GM18858 (cell line): ENCODE measurements around the gene RRP7A.
"Not testable (repeated sequence)": the region's sequence is repeated elsewhere in the genome, so short reads cannot be mapped to it uniquely, and the experiment has no call there.

Experiments
- ATAC-seq: cut with Tn5 transposase; IDR thresholded peaks from one replicate; pipeline ENCODE4 v1.9.1; 2021; ENCODE audit not compliant: unreplicated experiment

The RRP7A gene

DNA sequence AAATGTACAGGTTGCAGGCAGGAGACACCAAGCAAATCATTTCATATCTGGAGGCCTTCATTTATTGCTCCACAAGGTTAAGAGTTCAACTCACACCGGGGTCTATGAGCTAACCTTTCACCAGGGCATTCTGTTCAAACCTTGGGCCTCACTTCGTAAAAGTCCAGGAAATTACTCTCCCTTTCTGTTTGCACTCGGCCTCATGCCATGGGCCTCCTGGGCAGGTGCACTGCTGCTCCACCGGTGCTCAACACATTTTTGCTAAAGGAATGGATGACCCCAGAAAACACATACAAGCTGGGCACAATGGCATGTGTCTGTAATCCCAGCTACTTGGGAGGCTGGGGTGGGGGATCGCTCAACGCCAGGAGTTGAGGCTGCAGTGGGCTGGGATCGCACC is 16.6 kb upstream of the RRP7A start:
- ATAC-seq = no peak

DNA sequence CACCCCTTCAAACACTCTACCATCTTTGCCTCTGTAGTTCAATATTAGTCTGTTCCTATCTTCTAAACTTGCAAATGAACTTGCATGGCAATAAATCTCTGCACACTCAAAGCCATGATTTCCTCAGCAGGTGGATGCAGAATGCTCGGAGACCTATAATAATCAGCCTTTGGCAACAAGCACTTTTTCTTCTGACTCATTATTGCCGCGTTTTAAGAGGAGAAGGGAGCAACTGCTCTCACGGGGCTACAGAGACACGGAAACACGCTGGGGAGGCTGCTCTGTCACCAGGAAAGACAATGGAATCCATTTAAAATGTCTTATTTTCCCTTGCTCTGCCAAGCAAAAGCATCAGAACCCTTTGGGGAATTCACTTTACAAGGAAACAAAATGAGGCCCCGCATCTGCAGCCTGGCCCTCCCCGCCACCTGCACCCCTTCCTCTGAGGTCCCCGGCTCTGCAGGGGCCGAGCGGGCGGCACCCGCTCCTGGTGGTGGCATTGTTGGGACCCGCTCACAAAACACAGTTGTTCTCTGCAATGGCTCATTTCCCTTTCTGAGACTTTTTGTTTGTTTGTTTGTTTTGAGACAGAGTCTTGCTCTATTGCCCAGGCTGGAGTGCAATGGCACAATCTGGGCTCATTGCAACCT is 15.6 kb upstream of the RRP7A start:
- ATAC-seq = not testable (repeated sequence)

DNA sequence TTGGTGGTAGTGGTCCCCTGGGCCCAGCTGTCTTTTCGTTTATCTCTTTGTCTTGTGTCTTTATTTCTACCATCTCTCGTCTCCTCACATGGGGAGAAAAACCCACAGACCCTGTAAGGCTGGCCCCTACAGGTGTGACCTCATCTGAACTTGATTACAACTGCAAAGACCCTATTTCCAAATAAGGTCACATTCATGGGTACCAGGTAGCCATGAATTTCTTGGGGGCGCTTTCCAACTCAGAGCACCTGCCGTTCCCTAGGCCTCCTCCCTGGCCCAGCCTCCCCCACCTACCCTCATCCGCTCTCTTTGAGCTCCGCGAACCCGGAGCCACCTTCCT is 14.0 kb upstream of the RRP7A start:
- no peak for ATAC-seq

DNA sequence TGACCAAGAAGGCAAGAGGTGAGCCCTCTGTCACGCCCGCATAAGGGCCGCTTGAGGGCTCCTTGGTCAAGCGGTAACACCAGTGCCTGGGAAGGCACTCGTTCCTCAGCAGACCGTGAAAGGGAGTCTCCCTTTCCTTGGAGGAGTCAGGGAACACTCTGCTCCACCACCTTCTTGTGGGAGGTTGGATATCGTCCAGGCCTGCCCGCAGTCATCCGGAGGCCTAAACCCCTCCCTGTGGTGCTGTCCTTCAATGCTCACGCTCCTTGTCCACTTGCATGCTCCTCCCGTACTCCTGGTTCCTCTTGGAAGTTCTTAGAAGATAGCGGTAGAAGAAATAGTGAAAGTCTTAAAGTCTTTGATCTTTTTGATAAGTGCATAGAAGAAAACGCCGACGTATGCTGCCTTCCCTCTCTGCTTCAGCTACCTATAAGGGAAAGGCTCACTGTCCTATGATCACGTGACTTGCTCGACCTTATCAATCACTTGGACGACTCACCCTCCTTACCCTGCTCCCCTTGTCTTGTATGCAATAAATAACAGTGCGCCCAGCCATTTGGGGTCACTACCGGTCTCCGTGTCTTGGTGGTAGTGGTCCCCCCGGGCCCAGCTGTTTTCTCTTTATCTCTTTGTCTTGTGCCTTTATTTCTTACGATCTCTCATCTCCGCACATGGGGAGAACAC is 11.9 kb upstream of the RRP7A start:
- not testable (repeated sequence) for ATAC-seq

DNA sequence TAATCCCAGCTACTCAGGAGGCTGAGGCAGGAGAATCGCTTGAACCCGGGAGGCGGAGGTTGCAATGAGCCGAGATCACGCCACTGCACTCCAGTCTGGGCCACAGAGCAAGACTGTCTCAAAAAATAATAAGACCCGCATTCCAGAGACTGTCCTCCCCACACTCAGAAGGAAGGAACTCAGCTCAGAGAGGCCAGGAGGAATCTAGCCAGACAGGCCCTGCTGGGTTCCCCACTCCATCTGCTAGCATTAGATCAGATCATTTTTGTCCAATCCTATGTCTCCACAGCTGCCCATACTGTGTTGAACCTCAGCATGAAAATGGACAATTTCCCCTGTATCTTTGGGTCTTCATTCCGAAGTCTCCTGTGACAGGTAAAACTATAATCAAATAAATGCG is 9.8 kb upstream of the RRP7A start:
- ATAC-seq = not testable (repeated sequence)

DNA sequence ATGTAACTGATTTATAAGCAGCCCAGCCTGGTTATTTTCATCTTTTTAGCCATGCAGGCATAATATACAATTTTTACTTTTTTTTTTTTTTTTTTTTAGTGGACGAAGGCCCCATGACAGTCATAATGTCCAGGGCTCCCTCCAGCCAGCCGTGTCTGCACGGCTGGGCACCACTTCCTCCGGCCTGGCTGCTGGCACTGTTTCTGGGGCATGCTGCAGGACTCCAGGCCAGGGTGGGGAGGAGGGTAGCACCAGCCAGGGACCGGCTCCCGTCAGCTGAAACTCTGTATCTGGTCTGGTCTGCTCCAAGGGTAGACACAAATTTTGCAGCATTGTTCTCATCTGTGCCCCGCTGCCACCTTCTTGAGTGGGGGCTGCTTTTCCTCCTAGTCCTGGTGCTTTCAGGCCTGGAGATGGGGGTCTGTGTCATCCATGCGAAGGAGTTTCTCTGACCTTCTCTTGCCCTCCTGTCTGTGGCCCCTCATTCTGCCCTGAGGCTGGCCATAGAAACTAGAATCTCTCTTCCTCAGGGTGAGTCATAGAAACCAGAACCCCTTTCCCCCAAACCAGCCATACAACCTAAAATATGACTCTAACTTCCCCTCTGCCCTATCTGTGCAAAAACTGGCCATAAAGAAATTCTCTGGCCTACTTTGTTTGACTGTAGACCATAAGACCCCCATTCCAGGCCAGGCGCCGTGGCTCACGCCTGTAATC is 9.2 kb upstream of the RRP7A start:
- ATAC-seq = no peak

DNA sequence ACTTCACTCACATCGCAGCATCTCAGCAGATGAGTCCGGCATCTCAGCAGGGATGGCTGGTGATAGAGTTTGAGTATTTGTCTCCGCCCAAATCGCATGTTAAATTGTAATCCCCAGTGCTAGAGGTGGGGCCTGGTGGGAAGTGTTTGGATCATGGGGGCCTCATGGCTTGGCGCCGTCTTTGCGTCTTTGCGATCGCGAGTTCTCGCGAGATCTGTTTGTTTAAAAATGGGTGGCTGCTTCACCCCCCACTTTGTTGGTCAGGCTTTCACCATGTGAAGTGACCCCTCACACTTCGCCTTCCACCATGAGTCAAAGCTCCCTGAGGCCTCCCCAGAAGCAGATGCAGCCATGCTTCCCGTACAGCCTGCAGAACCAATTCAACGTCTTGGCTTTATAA is 3.0 kb upstream of the RRP7A start:
- ATAC-seq = no peak

DNA sequence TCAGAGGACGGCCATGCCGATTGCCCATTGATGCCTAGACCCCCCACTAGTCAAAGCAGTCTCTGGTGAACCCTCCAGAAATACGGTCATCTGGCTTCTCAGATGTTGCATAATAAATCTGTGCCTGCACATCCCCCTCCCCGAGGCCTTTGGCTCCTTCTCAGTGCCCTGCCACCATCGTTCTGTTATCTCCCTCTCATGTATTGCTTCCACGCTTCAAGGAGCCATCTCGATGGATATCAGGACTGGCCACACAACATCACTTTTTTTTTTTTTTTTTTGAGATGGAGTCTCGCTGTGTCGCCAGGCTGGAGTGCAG is 1.6 kb upstream of the RRP7A start:
- no peak for ATAC-seq

DNA sequence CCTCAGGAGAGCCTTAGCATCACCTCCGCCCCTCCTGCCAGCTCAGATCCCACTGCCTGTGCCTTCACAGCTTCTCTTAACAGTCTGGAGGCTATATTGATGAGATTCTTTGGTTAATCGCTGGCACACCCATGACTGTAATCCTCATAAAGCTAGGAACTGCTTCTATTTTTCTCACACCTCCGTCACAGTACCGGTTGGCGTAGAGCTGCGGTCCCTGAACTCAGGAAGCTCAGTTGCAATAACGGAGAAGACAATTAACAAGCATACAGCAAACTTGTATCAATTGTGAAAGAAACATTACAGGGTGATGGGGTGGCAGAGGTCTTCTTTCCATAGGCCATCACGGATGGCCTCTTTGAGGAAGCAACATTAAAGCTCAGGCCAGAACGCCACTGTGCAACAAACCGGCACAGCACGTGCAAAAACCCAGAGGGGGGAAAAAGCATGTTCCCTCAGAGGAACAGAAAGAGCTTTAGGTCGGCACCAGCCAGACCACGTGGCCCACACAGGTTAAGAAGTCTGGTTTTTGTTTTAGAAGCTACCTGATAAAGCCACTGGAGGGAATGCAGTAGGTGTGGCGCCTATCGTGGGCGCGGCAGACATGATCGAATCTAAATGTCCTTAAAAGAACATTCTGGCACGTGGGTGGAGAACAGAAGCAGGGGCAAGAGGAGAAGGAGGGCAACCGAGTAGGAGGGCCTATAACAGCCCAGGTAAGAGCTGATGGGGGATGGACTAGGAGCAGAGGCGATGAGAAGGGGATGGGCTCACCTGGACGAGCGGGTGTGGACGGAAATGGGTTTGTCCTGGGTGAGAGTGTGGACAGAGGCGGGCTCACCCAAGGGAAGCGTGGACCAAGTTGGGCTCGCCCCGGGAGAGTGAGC is 715 bp downstream of the RRP7A start:
- ATAC-seq = peak; percentile 10

DNA sequence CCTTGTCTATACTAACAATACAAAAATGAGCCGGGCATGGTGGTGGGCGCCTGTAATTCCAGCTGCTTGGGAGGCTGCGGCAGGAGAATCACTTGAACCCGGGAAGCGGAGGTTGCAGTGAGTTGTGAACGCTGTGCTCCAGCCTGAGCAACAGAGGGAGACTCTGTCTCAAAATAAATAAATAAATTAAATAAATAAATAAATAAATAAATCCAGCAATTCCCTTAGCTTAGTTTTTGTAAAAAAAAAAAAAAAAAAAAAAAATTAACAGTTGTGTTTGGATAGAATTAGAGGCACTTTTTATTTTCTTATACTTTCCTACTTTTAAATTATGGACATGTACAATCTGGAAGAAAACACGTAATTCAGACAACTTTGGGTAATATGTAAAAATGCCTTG is 2.5 kb downstream of the RRP7A start:
- ATAC-seq = not testable (repeated sequence)

DNA sequence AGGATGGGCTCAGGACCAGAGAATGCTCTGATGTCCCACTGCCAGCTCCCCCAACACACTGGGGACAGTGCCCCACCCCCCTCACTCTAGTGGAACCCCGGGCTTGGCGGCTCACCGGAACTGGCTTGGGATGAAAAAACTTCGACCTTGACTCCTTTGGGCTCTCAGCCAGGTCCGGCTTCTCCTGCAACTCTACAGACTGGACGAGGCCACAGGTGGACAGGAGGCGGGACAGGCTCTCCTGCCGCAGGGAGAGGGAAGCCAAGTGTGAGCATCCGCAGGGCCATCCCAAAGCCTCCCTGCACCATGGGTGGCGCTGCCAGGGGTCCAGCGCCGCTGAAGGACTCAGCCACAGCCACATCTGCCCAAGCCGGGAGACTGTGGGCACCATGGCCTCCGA is 3.7 kb downstream of the RRP7A start:
- ATAC-seq = no peak

DNA sequence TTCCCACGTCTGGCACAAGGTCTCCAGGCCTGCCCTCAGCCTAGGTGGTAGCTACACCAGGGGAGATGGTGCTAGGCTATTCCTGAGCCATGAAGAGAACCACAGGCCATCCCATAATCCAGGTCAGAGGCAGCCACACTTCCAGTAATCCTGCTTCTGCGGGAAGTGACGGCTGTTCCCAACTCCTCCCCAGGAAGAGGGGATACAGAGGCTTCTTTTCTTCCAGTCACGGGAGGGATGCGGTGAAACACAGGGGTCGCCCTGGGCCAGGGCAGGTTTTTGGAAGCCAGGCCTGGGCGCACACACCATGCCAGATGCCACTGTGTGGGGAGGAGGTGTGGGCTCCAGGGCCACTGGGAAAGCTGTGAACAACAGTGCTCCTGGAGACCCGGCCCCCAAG is 4.3 kb downstream of the RRP7A start:
- not testable (repeated sequence) for ATAC-seq

DNA sequence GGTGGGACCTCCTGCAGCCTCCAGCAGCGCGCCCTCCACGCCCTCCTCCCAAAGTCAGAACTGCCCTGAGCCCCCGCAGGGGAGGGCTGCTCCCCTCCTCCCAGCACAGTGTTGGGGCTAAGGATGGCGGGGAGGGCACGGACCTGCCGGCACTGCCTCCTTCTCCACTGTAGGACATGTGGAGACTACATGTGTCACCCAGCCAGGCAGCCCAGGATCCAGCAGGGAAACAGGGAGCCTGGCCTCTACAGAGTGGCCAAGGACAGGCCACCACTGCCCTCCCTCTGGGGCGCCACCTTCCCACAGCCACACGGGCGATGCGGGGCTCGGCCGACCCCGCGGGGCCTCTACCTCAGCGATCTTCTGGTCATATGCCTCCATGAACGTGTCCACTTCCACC is 5.3 kb downstream of the RRP7A start:
- ATAC-seq = not testable (repeated sequence)

DNA sequence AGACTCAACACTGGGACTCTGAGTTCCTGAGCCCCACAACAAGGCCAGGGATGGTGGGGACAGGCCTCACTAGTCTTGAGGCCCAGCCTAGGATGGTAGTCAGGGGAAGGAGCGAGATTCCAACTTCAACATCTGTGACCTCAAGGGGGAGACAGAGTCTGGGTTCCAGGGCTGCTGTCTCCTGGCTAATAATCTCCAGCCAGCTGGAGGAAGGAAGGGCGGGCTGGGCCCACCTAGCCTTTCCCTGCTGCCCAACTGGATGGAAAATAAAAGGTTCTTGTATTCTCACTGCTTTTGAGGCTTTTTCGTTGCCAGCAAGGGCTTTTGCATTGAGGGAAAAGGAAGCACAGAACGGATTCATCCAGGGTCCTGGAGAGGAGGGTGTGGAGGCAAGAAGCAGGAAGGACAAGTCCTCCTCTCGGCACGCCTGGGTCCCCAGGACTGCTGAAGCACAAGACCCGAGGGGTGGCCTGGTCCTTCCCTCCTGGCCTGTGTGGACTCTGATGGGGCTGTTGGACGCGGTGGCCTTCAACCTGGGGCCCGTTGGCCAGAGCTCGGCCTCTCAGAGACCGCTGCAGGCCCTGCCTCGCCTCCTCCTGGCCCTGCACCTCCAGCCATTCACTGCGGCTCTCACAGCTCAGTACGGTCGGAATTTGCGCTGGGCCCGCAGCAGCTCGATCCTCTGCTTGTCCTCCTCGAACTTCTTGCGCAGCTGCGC is 7.2 kb downstream of the RRP7A start:
- not testable (repeated sequence) for ATAC-seq

DNA sequence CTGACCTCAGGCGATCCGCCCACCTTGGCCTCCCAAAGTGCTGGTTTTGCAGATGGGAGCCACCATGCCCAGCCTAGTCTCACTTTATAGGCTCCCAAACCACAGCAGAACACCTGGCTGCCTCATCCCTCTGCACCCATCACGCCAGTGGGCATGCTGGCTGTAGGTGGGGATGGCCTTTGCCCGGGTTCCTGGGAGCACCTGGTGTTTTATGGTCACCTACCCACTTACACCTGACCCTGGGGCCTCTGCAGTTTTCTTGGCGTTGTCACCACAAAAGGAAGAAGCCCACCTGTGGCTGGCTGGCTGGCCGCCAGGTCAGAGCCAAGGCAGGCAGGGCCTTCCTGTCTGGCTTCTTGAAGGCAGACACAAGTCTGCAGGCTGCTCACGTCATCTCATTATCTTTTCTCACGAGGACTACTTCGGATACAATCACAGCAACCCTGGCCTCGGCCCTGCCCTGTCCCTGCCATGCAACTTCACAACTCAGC is 8.2 kb downstream of the RRP7A start:
- ATAC-seq = no peak

DNA sequence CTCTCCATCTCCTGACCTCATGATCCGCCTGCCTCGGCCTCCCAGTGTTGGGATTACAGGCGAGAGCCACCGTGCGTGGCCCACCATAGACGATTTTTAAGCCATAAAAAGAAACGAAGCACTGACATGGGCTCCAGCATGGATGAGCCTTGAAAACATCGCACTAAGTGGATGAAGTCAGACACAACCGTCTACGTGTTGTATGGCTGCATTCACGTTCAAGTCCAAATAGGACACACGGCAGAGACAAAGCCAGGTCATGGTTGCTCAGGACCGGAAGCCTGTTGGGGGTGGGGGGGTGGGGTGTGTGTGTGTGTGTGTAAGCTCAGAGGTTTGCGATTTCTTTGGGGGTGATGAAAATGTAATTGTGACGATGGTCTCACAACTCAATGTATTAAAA is 10.0 kb downstream of the RRP7A start:
- no peak for ATAC-seq

DNA sequence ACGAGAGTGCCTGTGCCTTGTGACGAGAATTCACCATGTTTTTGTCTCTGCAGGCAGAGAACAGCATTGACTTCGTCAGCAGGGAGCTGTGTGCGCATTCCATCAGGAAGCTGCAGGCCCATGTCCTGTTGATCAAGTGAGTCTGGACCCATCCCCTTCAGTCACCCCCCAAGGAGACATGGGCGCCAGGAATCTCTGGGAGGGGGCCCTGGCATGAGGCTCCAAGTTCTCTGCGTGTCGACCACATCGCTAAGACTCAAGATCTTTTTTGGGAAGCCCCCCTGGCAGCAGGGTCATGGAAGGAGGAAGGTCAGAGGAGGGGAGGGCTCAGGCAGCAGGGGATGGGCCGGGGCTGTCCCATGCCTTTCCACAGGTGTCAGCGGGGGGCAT is 10.6 kb downstream of the RRP7A start:
- ATAC-seq = not testable (repeated sequence)

DNA sequence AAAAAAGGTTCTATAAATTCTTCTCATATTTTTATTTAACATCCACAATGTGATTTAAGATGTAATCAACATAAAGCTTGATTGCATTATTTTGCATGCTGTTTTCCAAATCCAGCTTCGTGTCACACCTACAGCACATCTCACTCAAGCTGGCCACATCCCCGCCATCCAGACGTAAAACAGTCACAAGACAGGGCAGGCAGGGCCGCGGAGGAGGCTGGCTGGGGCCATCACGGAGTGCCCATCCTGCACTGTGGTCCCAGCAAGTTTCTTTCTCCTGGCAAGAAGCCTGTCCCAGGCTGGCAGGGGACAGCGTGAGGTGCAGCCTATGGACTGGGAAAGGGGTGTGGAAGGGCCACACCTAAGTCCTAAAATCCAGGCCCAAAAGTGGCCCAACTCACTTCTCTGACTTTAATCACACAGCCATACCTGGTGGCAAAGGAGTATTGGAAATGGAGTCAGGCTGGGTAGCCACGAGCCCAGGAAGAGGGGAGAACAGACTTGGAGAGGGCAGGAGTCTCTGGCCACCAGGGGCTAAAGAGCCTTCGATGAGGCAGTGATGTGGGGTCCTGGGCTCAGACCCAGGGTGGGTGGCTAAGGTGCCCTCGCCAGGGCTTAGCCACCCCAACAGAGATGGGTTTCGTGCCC is 11.1 kb downstream of the RRP7A start:
- not testable (repeated sequence) for ATAC-seq

DNA sequence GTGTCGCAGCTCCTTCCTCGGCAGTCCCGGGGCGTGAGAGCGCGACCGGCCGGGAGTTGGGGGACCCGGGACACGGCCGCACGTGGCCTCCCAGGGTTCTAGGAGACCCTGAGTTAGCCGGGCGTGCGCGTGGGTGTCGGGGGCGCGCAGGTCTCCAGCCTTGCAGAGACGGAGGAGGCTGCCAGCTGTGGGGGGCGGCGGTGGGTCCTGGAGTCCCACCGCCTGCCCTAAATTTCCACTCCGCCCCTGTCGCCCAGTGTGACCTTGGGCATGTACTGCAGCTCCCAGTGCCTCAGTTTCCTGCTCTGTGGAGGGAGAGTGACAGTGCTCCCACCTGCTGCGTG is 18.8 kb downstream of the RRP7A start:
- no peak for ATAC-seq

DNA sequence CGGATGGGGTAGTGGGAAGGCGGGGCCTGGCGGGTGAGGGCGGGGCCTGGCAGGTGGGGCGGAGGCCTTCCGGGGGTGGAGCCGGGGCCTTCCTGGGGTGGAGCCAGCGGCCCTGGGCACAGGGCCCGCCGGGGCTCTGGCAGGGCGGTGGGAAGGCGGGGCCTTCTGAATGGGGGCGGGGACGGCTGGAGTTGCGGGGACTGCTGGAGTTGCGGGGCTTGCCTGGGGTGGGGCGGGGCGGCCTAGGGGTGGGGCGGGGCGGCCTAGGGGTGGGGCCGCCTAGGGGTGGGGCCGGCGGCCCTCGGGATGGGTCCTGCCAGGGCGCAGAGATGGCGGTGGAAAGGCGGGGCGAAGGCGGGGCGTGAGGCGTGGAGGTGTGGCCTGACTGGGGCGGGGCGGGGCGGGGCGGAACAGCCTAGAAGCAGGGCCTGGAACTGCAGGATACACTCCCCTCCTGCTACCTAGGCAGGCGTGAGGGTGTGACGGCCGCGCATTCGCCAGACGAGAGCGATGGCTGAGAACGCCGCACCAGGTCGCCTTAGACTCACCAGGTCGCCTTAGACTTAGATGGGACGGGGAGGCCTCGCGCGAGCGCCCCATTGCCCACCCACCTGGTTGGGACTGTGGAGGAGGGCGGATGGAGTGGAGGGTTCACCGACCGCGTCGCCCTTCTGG is 19.3 kb downstream of the RRP7A start:
- no peak for ATAC-seq
